Motor neuron (in vitro differentiated cells): Measurements from ENCODE around the gene CYREN. TPM values are rescaled to one million over a fixed set of nuclear protein-coding genes. Genes with fewer than 3 reads are reported as not detected.
"Not testable (repeated sequence)": the region's sequence is repeated elsewhere in the genome, so short reads cannot be mapped to it uniquely, and the experiment has no call there.

Experiments
- ATAC-seq, 8 experiments: fragments of 200-7000 bp; cut with Tn5 transposase; replicated peaks in 6 of 8; 2 replicates each; pipeline ENCODE4 v1.8.0; 2021; ENCODE audit warnings: mild to moderate bottlenecking in 8 of 8, moderate library complexity in 8 of 8
- H3K27ac ChIP-seq, 2 donors: fragments of 250-450 bp; sonication (Bioruptor Pico); 2 replicates each; pipeline ENCODE4 v1.9.0; 2021; ENCODE audit warnings: antibody characterized with exemption in 2 of 2, mild to moderate bottlenecking in 2 of 2, moderate library complexity in 1 of 2
- H3K4me1 ChIP-seq, 2 donors: fragments of 250-450 bp; sonication (Bioruptor Pico); replicated peaks in 1 of 2; 2 replicates each; pipeline ENCODE4 v1.6.1; 2021; ENCODE audit warnings: antibody characterized with exemption in 2 of 2, mild to moderate bottlenecking in 2 of 2, moderate library complexity in 1 of 2
- H3K4me3 ChIP-seq, 5 donors: fragments of 250-450 bp; sonication (Bioruptor Pico); 2 replicates each; pipeline ENCODE4 v1.9.0; 2021; ENCODE audit warnings: antibody characterized with exemption in 5 of 5, mild to moderate bottlenecking in 5 of 5, moderate library complexity in 4 of 5
- WGBS, 10 experiments: fragments of 450-650 bp; shearing (Covaris generic); methylation state at CpG; one replicate each; pipeline ENCODE4 v1.0.0; 2022; 5-methylcytosine and 5-hydroxymethylcytosine counted together
- in situ Hi-C, 9 experiments: fragments of 400-800 bp; cut with MboI; loops; one replicate each; pipeline ENCODE4 v1.15.0; 2021; ENCODE audit warnings: low sequenced_read_pairs in 9 of 9, low pct_unique_long_range_greater_than_20kb in 2 of 9; ENCODE audit not compliant: unreplicated experiment in 9 of 9
- total RNA-seq, 8 experiments: library from RNA; unstranded; fragments of 300-600 nt; gene quantifications; 2 replicates each; pipeline versions ENCODE4 v1.2.3 to v1.2.4, GENCODE V29; 2022

Gene CYREN
- total RNA-seq, 8 experiments from 2014 or later: 13.0 to 47.3 (median 28.4) TPM

DNA sequence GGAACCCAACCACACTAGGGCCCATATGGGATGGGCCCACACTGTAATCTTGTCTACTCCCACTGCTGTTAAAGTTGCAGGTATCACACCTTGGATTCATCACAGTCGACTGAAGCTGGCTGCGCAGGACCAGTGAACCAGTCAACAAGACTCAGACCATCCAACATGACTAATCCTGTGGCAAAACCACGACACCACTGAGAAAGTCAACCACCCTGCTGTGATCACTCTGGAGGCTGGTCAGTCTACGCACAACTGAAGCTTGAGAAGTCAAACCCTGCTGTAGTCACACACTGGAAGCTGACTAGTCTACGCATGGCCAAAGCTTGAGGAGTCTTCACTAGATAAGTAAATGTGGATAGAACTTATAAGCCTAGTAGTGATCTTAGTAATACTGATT lies 9.6 kb upstream of the CYREN start:
- 60 to 100% (median 93%) methylated on average over 1 to 5 of the region's 5 CpGs; no CpG with 5 or more reads in 2 of the 10 experiments for WGBS, 10 experiments
- H3K4me1 ChIP-seq: no peaks in the 10 kb centered on the region
- no peak overlapping the region for H3K27ac ChIP-seq
- ATAC-seq: no peak
- in situ Hi-C loops: no loop called here
- no peak overlapping the region for H3K4me3 ChIP-seq

- 92 to 100% (median 94%) methylated on average over 1 to 8 of the region's 8 CpGs; no CpG with 5 or more reads in 3 of the 10 experiments for WGBS, 10 experiments
- in situ Hi-C loops: no loop called here
- Histone ChIP-seq H3K27ac (no peak overlapping the region), H3K4me1 (no peaks in the 10 kb centered on the region), H3K4me3 (no peak overlapping the region)
- ATAC-seq: no peak
These were observed 8.9 kb upstream of the CYREN start for GRCh38 chr7:135179321-135179925.

- ATAC-seq: no peak
These were observed 7.9 kb upstream of the CYREN start for GRCh38 chr7:135178364-135178763.

DNA sequence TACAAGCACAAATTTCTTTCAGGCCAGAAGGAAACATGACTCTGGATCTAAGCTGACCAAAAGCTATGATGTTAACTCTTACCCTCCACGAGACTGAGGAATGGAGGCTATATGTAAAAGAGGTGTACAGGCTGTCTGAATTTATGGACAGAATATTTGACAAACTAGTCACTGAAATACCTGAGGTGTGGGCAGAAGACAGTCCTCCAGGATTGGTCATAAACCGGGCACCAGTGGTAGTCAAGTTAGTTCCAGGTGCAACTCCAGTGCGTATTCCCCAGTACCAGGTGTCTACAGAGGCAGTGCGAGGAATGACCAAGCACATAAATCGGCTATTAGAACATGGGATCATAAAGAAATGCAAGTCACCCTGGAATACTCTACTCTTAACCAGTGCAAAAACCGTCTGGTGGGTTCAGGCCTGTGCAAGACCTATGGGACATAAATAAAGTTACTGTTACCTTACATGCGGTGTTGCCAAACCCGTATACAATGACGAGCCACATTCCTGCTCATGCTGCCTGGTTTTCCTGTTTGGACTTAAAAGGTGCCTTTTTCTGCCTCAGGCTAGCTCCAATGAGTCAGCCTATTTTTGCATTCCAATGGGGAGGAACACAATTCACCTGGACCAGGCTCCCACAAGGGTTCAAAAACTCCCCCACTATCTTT lies 6.7 kb upstream of the CYREN start:
- ATAC-seq: no peak
- WGBS, 10 experiments: 67 to 100% (median 84%) methylated on average over 1 to 6 of the region's 9 CpGs; no CpG with 5 or more reads in 3 of the 10 experiments
- Histone ChIP-seq H3K4me3 (no peak overlapping the region), H3K27ac (no peak overlapping the region), H3K4me1 (no peaks in the 10 kb centered on the region)
- in situ Hi-C loops: no loop called here

More at GRCh38 chr7:135178364-135178763, 7.9 kb upstream of the CYREN start:
- Histone ChIP-seq H3K4me3 (no peak overlapping the region), H3K4me1 (no peaks in the 10 kb centered on the region), H3K27ac (no peak overlapping the region)
- WGBS, 10 experiments: 17 to 100% (median 83%) methylated on average over 1 to 12 of the region's 13 CpGs; no CpG with 5 or more reads in 2 of the 10 experiments
- in situ Hi-C loops: no loop called here

GRCh38 chr7:135175931-135176330 lies 5.4 kb upstream of the CYREN start:
- Histone ChIP-seq H3K27ac (no peak overlapping the region), H3K4me1 (no peaks in the 10 kb centered on the region), H3K4me3 (no peak overlapping the region)
- no peak for ATAC-seq
- 72 to 100% (median 89%) methylated on average over 1 to 6 of the region's 6 CpGs; no CpG with 5 or more reads in 2 of the 10 experiments for WGBS, 10 experiments
- in situ Hi-C loops: no loop called here

GRCh38 chr7:135174941-135175340 lies 4.4 kb upstream of the CYREN start:
- Histone ChIP-seq H3K4me1 (no peaks in the 10 kb centered on the region), H3K4me3 (no peak overlapping the region), H3K27ac (no peak overlapping the region)
- ATAC-seq: no peak
- in situ Hi-C loops: loop anchor here in 2 of 9 experiments (25.0 kb wide), 2 partner anchors 188 to 213 kb away; partner anchors contain the start of gene AGBL3 (in 1 of the 2)
- WGBS, 10 experiments: 20 to 100% (median 100%) methylated on average over 1 to 4 of the region's 7 CpGs; no CpG with 5 or more reads in 3 of the 10 experiments

DNA sequence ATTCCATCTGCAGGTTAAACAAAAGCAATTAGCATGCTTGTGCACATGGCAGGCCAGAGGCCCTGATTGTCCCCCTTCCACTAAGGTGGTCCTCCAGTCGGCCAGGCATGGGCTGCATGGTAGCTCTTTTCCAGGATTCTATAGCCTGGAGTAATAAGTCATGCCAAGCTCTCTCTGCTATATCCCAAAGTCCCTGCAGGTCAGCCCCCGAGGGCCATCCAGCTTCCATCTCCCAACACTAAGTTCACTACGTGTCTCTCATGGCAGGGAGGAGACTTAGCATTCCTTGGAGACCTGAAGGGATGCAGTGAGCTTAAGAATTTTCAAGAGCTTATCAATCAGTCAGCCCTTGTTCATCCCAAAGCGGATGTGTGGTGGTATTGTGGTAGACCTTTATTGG lies 3.4 kb upstream of the CYREN start:
- H3K4me3 ChIP-seq, H3K27ac ChIP-seq, H3K4me1 ChIP-seq, ATAC-seq: not testable (repeated sequence)
- in situ Hi-C loops: loop anchor here in 2 of 9 experiments (25.0 kb wide), 2 partner anchors 187 to 212 kb away; partner anchors contain the start of gene AGBL3 (in 1 of the 2)
- 80 to 100% (median 100%) methylated on average over 1 to 3 of the region's 4 CpGs; no CpG with 5 or more reads in 3 of the 10 experiments for WGBS, 10 experiments

GRCh38 chr7:135171581-135172291 lies 1.2 kb upstream of the CYREN start:
- in situ Hi-C loops: loop anchor here in 2 of 9 experiments (25.0 kb wide), 2 partner anchors 184 to 209 kb away; partner anchors contain the start of gene AGBL3 (in 1 of the 2)
- H3K27ac ChIP-seq, ATAC-seq: not testable (repeated sequence)

DNA sequence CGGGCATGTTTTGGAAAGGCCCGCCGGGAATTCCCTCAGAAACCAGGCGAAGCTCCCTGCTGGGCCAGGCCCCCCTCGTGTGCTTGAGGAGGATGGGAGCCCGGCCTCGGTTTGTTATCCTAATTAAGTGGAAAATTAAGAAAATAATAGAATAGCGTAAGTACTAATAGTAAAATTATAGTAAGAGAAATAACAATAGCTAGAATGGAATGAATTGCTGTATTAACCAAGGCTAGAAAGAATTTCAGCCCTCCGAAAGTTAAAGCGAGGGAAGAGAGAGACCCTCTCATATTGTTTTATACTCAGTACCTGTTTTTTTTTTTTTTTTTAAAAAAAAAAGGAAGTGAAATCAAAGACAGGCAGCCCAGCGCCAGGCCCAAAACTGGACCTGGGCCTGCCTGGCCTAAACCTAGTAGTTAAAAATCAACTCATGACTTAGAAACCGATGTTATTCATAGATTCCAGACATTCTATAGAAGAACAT lies 533 bp upstream of the CYREN start:
- H3K27ac ChIP-seq: peak overlapping the region in 1 of 2 donors; percentile 93
- WGBS, 10 experiments: 0 to 72% (median 42%) methylated on average over 3 to 12 of the region's 12 CpGs
- peak overlapping the region; percentile 56 to 98 (median 91) for H3K4me3 ChIP-seq
- not testable (repeated sequence) for ATAC-seq
- peaks cover 5 to 10% of the 10 kb centered on the region in 2 donors for H3K4me1 ChIP-seq
- in situ Hi-C loops: loop anchor here in 2 of 9 experiments (25.0 kb wide), 2 partner anchors 184 to 209 kb away; partner anchors contain the start of gene AGBL3 (in 1 of the 2)

More at GRCh38 chr7:135171581-135172291, 1.2 kb upstream of the CYREN start:
- H3K4me3 ChIP-seq: not testable (repeated sequence)
- H3K4me1 ChIP-seq: peaks cover 5 to 10% of the 10 kb centered on the region in 2 donors
- 26 to 90% (median 87%) methylated on average over 2 to 12 of the region's 19 CpGs; no CpG with 5 or more reads in 2 of the 10 experiments for WGBS, 10 experiments

DNA sequence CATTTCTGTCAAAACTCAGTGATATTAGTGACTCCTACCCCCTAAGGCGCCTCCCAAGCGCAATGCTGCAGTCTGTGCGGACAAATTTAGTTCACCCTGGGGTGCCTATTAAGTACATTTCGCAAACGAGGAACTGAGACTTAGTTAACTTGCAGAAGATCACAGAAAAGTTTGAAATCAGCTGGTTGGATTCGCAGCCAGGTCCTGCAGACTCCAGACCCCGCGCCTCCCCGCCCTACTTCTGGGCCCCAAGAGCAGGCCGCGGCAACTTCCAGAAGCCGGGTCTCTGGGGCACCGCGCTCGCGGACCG lies 588 bp downstream of the CYREN start:
- Histone ChIP-seq H3K4me3 (peak overlapping the region; percentile 56 to 98 (median 91)), H3K27ac (peak overlapping the region; percentile 60 to 93), H3K4me1 (peaks cover 5 to 10% of the 10 kb centered on the region in 2 donors)
- 0 to 20% (median 0%) methylated on average over 2 to 12 of the region's 17 CpGs; no CpG with 5 or more reads in 6 of the 10 experiments for WGBS, 10 experiments
- in situ Hi-C loops: loop anchor here in 2 of 9 experiments (25.0 kb wide), 2 partner anchors 183 to 208 kb away; partner anchors contain the start of gene AGBL3 (in 1 of the 2)
- no peak for ATAC-seq

- 20 to 93% (median 58%) methylated on average over 2 to 10 of the region's 11 CpGs; no CpG with 5 or more reads in 2 of the 10 experiments for WGBS, 10 experiments
- Histone ChIP-seq H3K4me1 (peaks cover 5 to 10% of the 10 kb centered on the region in 2 donors), H3K4me3 (peak overlapping the region; percentile 56 to 98 (median 91)), H3K27ac (peak overlapping the region in 1 of 2 donors; percentile 93)
- in situ Hi-C loops: loop anchor here in 2 of 9 experiments (25.0 kb wide), 2 partner anchors 182 to 207 kb away; partner anchors contain the start of gene AGBL3 (in 1 of the 2)
- peak in 1 of 8 experiments; percentile 1 for ATAC-seq
These were observed 1.2 kb downstream of the CYREN start for GRCh38 chr7:135169141-135169963.
